SK-N-MC (cell line): ENCODE data around the gene PRR5L.

Experiments used
- EZH2 ChIP-seq: fragments of 200-600 bp; sonication (generic); IDR thresholded peaks from one replicate; pipeline ENCODE4 v1.6.1; 2017; ENCODE audit warnings: antibody characterized with exemption
- FOXP2 ChIP-seq: optimal IDR thresholded peaks from 2 replicates; pipeline ENCODE3; 2011; ENCODE audit warnings: mild to moderate bottlenecking, moderate library complexity; ENCODE audit not compliant: insufficient read depth; ENCODE audit errors: extremely low read length, control extremely low read depth
- POLR2AphosphoS5 ChIP-seq: IDR thresholded peaks from 2 replicates; pipeline ENCODE4 v1.6.1; 2012; ENCODE audit warnings: mild to moderate bottlenecking, low read depth, low read length, borderline replicate concordance

GRCh38 chr11:36357831-36358230, 61.7 kb downstream of the PRR5L start:
- TF ChIP-seq POLR2AphosphoS5 (no peak), EZH2 (no peak), FOXP2 (no peak)
